Parathyroid adenoma (tissue), 2 donors: ENCODE results near the gene RPS27L.

Source experiments
- H2AFZ ChIP-seq: fragments of 300-600 bp; sonication (generic); one replicate; pipeline ENCODE4 v1.7.0; 2017; ENCODE audit warnings: antibody characterized with exemption, mild to moderate bottlenecking
- H3K27ac ChIP-seq: fragments of 300-600 bp; sonication (generic); one replicate; pipeline ENCODE4 v1.7.0; 2017
- H3K27me3 ChIP-seq: fragments of 300-600 bp; sonication (generic); one replicate; pipeline ENCODE4 v1.7.0; 2017; ENCODE audit warnings: low read length; ENCODE audit not compliant: control insufficient read depth, insufficient read depth
- H3K36me3 ChIP-seq: fragments of 300-600 bp; sonication (generic); one replicate; pipeline ENCODE4 v1.7.0; 2017; ENCODE audit warnings: low read length; ENCODE audit not compliant: control insufficient read depth, insufficient read depth
- H3K4me1 ChIP-seq: fragments of 300-600 bp; sonication (generic); one replicate; pipeline ENCODE4 v1.7.0; 2017; ENCODE audit warnings: control low read depth
- H3K4me2 ChIP-seq: fragments of 300-600 bp; sonication (generic); one replicate; pipeline ENCODE4 v1.7.0; 2017; ENCODE audit warnings: low read length
- H3K4me3 ChIP-seq: fragments of 300-600 bp; sonication (generic); one replicate; pipeline ENCODE4 v1.7.0; 2017; ENCODE audit warnings: low read depth, low read length
- H3K79me2 ChIP-seq: fragments of 300-600 bp; sonication (generic); one replicate; pipeline ENCODE4 v1.7.0; 2017; ENCODE audit warnings: control low read depth
- H3K9ac ChIP-seq: fragments of 300-600 bp; sonication (generic); one replicate; pipeline ENCODE4 v1.7.0; 2017; ENCODE audit warnings: mild to moderate bottlenecking
- H3K9me3 ChIP-seq: fragments of 300-600 bp; sonication (generic); one replicate; pipeline ENCODE4 v1.7.0; 2017; ENCODE audit warnings: low read length; ENCODE audit not compliant: control insufficient read depth
- CTCF ChIP-seq: fragments of 300-600 bp; sonication (generic); IDR thresholded peaks from one replicate; pipeline ENCODE4 v1.7.0; 2017; ENCODE audit warnings: antibody characterized with exemption, mild to moderate bottlenecking
- donor health status: primary hyperparathyroidism.

RPS27L gene

GRCh38 chr15:63146684-63147083 lies 10.6 kb downstream of the RPS27L start:
- H3K4me2 ChIP-seq = no peak overlapping the region
- no peaks in the 10 kb centered on the region for H3K36me3 ChIP-seq
- H2AFZ ChIP-seq = no peak overlapping the region
- no peak overlapping the region for H3K4me3 ChIP-seq
- H3K9me3 ChIP-seq = no peaks in the 10 kb centered on the region
- no peaks in the 10 kb centered on the region for H3K27me3 ChIP-seq
- H3K27ac ChIP-seq = no peak overlapping the region
- no peak for TF ChIP-seq CTCF
- no peak overlapping the region for H3K9ac ChIP-seq
- H3K4me1 ChIP-seq = no peaks in the 10 kb centered on the region
- no peaks in the 10 kb centered on the region for H3K79me2 ChIP-seq

GRCh38 chr15:63145426-63145825 lies 11.9 kb downstream of the RPS27L start:
- Histone ChIP-seq H3K9ac (no peak overlapping the region), H3K27me3 (no peaks in the 10 kb centered on the region), H3K27ac (no peak overlapping the region), H3K79me2 (no peaks in the 10 kb centered on the region), H3K36me3 (no peaks in the 10 kb centered on the region), H3K4me1 (no peaks in the 10 kb centered on the region), H3K4me3 (no peak overlapping the region), H2AFZ (no peak overlapping the region), H3K9me3 (no peaks in the 10 kb centered on the region), H3K4me2 (no peak overlapping the region)
- no peak for TF ChIP-seq CTCF

GRCh38 chr15:63140936-63141335 lies 16.3 kb downstream of the RPS27L start:
- H3K36me3 ChIP-seq = no peaks in the 10 kb centered on the region
- no peaks in the 10 kb centered on the region for H3K79me2 ChIP-seq
- H3K4me2 ChIP-seq = no peak overlapping the region
- no peaks in the 10 kb centered on the region for H3K4me1 ChIP-seq
- H3K4me3 ChIP-seq = no peak overlapping the region
- no peak overlapping the region for H3K27ac ChIP-seq
- no peaks in the 10 kb centered on the region for H3K9me3 ChIP-seq
- H3K9ac ChIP-seq = no peak overlapping the region
- no peak overlapping the region for H2AFZ ChIP-seq
- no peaks in the 10 kb centered on the region for H3K27me3 ChIP-seq
- no peak for TF ChIP-seq CTCF

- TF ChIP-seq CTCF = no peak
- Histone ChIP-seq H3K27me3 (no peaks in the 10 kb centered on the region), H3K79me2 (no peaks in the 10 kb centered on the region), H3K27ac (no peak overlapping the region), H3K36me3 (no peaks in the 10 kb centered on the region), H3K9ac (no peak overlapping the region), H3K4me2 (no peak overlapping the region), H2AFZ (no peak overlapping the region), H3K4me1 (no peaks in the 10 kb centered on the region), H3K4me3 (no peak overlapping the region), H3K9me3 (no peaks in the 10 kb centered on the region)
Observed at GRCh38 chr15:63136742-63137141, 20.5 kb downstream of the RPS27L start.

- no peak for TF ChIP-seq CTCF
- Histone ChIP-seq H3K4me2 (no peak overlapping the region), H3K9ac (no peak overlapping the region), H3K4me1 (no peaks in the 10 kb centered on the region), H3K9me3 (no peaks in the 10 kb centered on the region), H3K27ac (no peak overlapping the region), H3K4me3 (no peak overlapping the region), H3K36me3 (no peaks in the 10 kb centered on the region), H3K27me3 (no peaks in the 10 kb centered on the region), H2AFZ (no peak overlapping the region), H3K79me2 (no peaks in the 10 kb centered on the region)
Observed at GRCh38 chr15:63135804-63136203, 21.5 kb downstream of the RPS27L start.
